Muscle layer of colon (tissue), 2 donors: ENCODE data around the gene ACAA2.
A peak's percentile ranks its signal among the peaks of the same experiment; 100 is the strongest.
"Not testable (repeated sequence)": the region's sequence is repeated elsewhere in the genome, so short reads cannot be mapped to it uniquely, and the experiment has no call there.

ENCODE experiments used
- H3K27ac ChIP-seq: one replicate; pipeline ENCODE4 v1.7.0; 2013; ENCODE audit warnings: low read depth, mild to moderate bottlenecking, low read length, moderate library complexity
- H3K27me3 ChIP-seq, 2 donors: one replicate each; pipeline ENCODE4 v1.7.0; 2013; ENCODE audit warnings: low read length in 2 of 2, mild to moderate bottlenecking in 2 of 2; ENCODE audit not compliant: insufficient read depth in 2 of 2, control insufficient read depth in 1 of 2
- H3K36me3 ChIP-seq: one replicate; pipeline ENCODE4 v1.7.0; 2013; ENCODE audit warnings: mild to moderate bottlenecking, low read length; ENCODE audit not compliant: insufficient read depth
- H3K4me1 ChIP-seq: one replicate; pipeline ENCODE4 v1.7.0; 2013; ENCODE audit warnings: mild to moderate bottlenecking, low read length; ENCODE audit not compliant: insufficient read depth
- H3K4me3 ChIP-seq, 2 donors: one replicate each; pipeline ENCODE4 v1.7.0; 2013; ENCODE audit warnings: low read length in 2 of 2, low read depth in 1 of 2, mild to moderate bottlenecking in 1 of 2, moderate library complexity in 1 of 2
- H3K9ac ChIP-seq: one replicate; pipeline ENCODE4 v1.7.0; 2013; ENCODE audit warnings: low read length
- H3K9me3 ChIP-seq: one replicate; pipeline ENCODE4 v1.7.0; 2013; ENCODE audit warnings: mild to moderate bottlenecking, low read length
- donor health status: abdominal sarcoma.
- donor health status: Adenocarcinoma of cecum.

Gene ACAA2

DNA sequence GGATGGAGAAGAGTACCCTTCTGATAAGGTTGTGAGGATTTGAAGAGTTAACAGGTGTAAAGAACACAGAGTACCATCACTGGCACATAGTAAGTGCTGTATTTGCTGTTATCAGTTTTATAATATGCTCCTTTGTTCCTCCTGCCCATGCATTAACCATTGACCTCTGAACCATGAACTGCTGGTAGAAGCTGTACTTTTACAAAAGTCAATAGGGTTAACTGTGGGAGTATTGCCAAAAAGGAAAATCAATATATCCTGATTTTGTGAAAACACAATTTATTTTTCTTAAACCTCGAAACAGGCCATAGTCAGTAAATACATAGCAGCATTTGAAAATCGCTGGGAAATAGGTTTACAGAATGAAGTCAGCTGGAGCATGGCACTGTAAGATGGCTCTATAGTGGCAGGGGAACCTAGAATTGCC, 18.9 kb upstream of the ACAA2 start:
- H3K9me3 ChIP-seq, result no peaks in the 10 kb centered on the region
- no peak overlapping the region for H3K9ac ChIP-seq
- no peaks in the 10 kb centered on the region for H3K36me3 ChIP-seq
- H3K4me3 ChIP-seq, result no peak overlapping the region
- H3K4me1 ChIP-seq, result no peaks in the 10 kb centered on the region
- no peaks in the 10 kb centered on the region for H3K27me3 ChIP-seq
- no peak overlapping the region for H3K27ac ChIP-seq

DNA sequence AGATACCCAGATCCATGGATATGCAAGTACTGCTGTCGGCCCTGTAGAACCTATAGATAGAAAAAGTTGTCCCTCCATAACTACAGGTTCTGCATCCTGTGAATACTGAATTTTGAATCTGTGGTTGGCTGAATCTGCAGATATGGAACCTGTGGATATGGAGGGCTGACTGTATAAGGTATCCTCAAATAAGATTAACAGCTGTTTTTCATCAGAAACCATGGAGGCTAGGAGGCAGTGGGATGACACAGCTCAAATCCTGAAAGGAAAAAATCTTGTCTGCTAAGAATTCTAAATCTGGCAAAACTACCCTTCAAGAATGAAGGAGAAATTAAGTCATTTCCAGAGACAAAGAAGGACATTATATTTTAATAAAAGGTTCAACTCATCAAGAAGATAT, 14.7 kb upstream of the ACAA2 start:
- no peak overlapping the region for H3K27ac ChIP-seq
- H3K4me1 ChIP-seq, result no peaks in the 10 kb centered on the region
- no peaks in the 10 kb centered on the region for H3K36me3 ChIP-seq
- H3K27me3 ChIP-seq, result no peaks in the 10 kb centered on the region
- H3K9ac ChIP-seq, result no peak overlapping the region
- H3K4me3 ChIP-seq, result no peak overlapping the region
- H3K9me3 ChIP-seq, result no peaks in the 10 kb centered on the region

DNA sequence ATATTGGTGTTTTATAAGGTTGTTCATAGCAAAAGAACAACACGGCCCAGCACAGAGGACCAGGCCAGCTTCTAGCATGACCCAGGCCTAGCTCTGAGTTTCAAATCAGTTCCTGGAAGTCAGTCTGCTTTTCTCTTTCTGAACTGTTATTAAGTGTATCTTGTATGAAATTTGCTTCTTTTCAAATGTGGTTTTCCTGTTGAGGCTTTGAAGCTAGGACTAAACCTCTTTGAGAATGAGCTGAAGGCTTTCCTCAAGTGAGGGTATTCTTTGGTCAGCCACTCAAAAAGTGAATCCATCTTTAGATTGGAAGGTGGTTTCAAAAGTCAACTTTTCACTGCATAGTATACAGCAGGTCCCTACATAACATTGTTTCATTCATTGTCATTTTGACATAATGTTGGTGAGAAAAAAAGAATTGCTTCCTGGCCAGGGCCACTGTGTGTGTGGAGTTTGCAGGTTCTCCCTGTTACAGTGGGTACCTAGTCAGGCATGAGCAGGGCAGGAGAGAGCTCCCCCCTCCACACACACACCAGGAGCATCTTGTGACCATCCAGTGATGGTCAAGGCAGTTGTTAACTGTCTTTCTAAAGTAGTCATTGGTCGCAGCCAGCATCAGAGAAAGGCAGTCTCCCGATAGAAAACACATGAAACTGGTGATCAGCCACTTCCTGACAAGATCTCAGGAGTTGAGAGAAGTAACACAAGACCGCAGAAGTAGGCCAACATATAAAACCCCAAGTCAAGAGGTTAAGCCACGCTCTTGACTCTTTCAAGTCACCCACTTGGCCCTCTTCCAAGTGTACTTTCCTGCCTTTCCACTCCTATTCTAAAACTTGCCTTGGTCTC, 6.7 kb upstream of the ACAA2 start:
- H3K9ac ChIP-seq, result no peak overlapping the region
- H3K27ac ChIP-seq, result no peak overlapping the region
- no peaks in the 10 kb centered on the region for H3K36me3 ChIP-seq
- H3K27me3 ChIP-seq, result no peaks in the 10 kb centered on the region
- H3K4me3 ChIP-seq, result no peak overlapping the region
- H3K4me1 ChIP-seq, result no peaks in the 10 kb centered on the region
- no peaks in the 10 kb centered on the region for H3K9me3 ChIP-seq

DNA sequence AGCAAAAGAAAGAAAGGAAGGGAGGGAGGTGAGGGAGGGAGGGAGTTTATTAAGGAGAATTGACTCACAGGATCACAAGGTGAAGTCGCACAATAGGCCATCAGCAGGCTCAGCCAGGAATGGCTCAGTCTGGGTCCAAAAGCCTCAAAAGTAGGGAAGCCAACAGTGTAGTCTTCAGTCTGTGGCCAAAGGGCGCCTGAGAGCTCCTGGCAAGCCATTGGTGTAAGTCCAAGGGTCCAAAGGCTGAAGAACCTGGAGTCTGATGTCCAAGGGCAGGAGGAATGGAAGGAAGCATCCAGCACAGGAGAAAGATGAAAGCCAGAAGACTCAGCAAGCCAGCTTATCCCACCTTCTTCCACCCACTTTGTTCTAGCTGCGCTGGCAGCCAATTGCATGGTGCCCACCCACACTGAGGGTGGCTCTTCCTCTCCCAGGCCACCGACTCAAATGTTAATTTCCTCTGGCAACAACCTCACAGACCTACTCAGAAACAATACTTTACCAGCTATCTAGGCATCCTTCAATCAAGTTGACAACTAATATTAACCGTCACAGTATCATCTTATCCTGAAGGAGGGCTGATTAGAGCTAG, 5.8 kb upstream of the ACAA2 start:
- Histone ChIP-seq H3K27ac (no peak overlapping the region), H3K4me3 (no peak overlapping the region)

DNA sequence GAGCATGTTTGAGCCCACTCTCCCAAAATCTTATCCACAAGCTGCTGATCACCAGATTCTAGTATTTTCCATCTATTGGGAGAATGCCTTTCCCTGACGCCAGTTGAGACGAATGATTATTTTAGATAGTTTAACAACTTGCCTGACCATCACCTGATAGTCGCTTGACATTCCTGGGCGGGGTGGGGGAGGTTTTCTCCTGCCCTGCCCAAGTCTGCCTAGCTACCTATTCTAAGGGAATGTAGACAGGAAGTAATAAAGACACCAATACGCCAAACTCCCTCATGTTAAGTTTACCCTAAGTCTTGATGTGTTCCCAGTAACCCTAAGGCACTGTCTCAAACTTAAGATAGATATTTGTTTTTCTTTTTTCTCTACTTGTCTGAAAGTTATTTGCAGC, 4.6 kb upstream of the ACAA2 start:
- H3K4me3 ChIP-seq, result no peak overlapping the region
- no peak overlapping the region for H3K27ac ChIP-seq
- no peaks in the 10 kb centered on the region for H3K27me3 ChIP-seq
- peaks cover 6% of the 10 kb centered on the region for H3K4me1 ChIP-seq
- no peak overlapping the region for H3K9ac ChIP-seq
- H3K9me3 ChIP-seq, result no peaks in the 10 kb centered on the region
- no peaks in the 10 kb centered on the region for H3K36me3 ChIP-seq

More for the DNA sequence above, 5.8 kb upstream of the ACAA2 start:
- Histone ChIP-seq H3K9me3 (no peaks in the 10 kb centered on the region), H3K9ac (no peak overlapping the region), H3K27me3 (no peaks in the 10 kb centered on the region), H3K4me1 (peaks cover 6% of the 10 kb centered on the region), H3K36me3 (no peaks in the 10 kb centered on the region)

DNA sequence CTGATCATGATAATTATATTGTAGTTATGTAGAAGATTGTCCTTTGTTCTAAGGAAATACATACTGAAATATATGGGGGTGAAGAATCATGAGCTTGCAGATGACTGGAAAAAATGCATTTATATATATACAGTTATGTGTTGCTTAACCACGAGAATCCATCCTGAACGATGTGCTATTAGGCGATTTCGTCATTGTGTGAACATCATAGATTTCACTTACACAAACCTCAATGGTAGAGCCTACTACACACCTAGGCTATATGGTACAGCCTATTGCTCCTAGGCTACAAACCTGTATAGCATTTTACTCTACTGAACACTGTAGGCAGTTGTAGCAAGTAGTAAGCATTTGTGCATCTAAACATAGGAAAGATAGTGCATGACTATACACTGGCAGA, 2.6 kb upstream of the ACAA2 start:
- Histone ChIP-seq H3K36me3 (no peaks in the 10 kb centered on the region), H3K27me3 (no peaks in the 10 kb centered on the region), H3K4me1 (peaks cover 21% of the 10 kb centered on the region), H3K9me3 (no peaks in the 10 kb centered on the region), H3K27ac (no peak overlapping the region), H3K4me3 (no peak overlapping the region), H3K9ac (no peak overlapping the region)

DNA sequence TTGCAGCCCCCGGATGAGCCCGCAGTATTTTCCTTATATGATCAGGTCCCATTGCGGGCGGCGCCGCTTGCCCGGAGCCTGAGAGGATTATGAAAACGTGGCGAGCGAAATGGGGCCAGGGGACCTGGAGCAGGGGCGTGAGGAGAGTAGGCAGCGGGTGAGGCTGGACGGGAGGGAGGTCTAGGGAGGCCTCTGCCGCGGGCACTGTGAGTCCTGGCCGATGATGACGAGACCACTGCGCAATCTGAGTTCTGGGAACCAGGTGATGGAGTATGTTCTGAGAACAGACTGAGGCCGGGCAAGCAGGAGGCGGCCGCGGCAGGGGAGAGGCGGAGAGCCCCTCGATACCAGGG, 790 bp upstream of the ACAA2 start:
- peaks cover 21% of the 10 kb centered on the region for H3K4me1 ChIP-seq
- peak overlapping the region; percentile 97 for H3K27ac ChIP-seq
- peak overlapping the region; percentile 90 to 92 for H3K4me3 ChIP-seq
- H3K27me3 ChIP-seq, result no peaks in the 10 kb centered on the region
- H3K9me3 ChIP-seq, result no peaks in the 10 kb centered on the region
- peak overlapping the region; percentile 73 for H3K9ac ChIP-seq
- H3K36me3 ChIP-seq, result no peaks in the 10 kb centered on the region

DNA sequence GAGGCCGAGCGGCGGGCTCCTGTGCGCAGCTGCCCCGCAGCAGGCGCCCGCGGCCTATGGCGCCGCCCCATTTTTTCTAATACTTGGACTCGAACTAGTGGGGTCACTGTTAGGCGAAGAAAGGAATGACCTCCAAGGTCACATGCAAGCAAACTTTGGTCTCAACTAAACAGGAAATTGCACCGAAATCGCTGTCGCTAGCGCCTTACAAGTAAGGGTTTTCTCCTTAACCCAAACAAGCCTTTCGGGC, 339 bp downstream of the ACAA2 start:
- H3K9me3 ChIP-seq, result no peaks in the 10 kb centered on the region
- peaks cover 21% of the 10 kb centered on the region for H3K4me1 ChIP-seq
- peak overlapping the region; percentile 90 to 92 for H3K4me3 ChIP-seq
- no peaks in the 10 kb centered on the region for H3K27me3 ChIP-seq
- H3K27ac ChIP-seq, result peak overlapping the region; percentile 97
- H3K9ac ChIP-seq, result peak overlapping the region; percentile 92
- no peaks in the 10 kb centered on the region for H3K36me3 ChIP-seq

DNA sequence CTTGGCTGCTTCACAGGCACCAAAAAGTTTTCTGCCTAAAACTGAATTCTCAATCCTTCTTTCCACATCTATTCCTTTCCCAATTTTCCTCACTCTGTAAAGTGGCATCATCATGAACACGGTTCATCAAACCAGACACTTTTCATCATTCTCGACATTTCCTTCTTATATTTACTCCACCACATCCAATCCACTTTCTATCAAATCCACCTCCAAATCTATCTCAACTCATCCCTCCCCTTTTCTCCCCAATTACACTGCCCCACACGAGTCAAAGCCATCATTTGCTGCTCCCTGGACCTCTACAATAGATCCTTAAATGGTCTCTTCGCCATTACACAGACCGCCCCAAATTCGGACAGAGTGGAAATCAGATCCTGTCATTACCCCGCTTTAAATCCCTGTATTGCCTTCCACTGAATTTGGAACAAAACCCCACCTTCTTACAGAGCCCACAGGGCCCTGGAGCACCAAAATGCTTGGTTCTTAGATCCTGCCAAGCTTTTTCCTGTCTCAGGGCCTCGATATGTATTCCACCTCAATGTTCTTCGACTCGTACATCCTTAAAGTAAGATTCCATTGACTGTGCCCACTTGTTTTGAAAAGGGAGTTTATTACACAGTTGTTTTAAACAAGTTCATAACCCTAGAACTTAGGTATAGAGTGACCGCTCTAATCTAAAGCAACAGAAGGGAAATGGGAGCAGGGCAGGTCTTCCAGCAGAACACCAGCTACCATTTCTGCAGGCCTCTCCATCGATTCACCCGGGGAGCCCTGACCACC, 856 bp downstream of the ACAA2 start:
- Histone ChIP-seq H3K4me1 (peaks cover 21% of the 10 kb centered on the region), H3K4me3 (peak overlapping the region; percentile 90 to 92), H3K9ac (peak overlapping the region; percentile 92), H3K36me3 (no peaks in the 10 kb centered on the region), H3K27me3 (no peaks in the 10 kb centered on the region), H3K27ac (peak overlapping the region; percentile 97), H3K9me3 (no peaks in the 10 kb centered on the region)

DNA sequence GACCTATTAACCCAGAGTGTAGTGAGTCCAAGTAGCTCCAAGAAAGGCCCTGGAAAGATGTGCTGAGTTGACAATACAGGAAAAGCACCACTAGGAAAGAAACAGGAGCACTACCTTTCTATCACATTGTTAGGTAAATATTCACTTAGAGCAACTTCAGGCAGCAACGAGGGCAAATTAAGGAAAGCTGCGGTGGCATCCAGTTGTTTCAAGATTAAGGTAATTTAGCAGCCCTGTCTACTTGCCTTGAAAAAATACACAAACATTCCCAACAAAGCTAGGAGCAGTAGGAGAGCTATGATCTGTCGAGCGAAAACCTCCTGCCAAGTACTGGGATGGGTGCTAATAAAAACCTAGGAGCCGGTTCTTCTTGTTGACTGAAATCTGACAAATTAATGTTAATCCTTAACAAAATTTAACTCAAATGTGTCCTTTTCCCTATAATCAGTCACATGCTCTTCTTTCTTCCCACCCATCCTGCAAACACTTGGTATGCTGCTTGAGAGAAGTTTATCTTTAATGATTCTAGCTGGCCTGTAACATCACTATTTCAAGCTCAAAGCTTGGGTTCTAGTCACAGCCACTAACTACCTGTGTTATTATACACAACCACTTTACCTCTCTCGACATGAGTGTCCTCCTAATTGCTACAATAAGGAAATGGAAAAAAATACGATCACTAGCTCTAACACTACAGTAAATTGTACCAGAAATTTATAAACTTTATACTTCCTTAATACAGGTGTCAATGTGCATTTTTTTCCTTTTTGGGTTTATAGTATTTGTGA, 2.0 kb downstream of the ACAA2 start:
- Histone ChIP-seq H3K36me3 (no peaks in the 10 kb centered on the region), H3K9ac (no peak overlapping the region), H3K4me3 (peak overlapping the region in 1 of 2 donors; percentile 36), H3K9me3 (no peaks in the 10 kb centered on the region), H3K27ac (peak overlapping the region; percentile 49), H3K4me1 (peaks cover 21% of the 10 kb centered on the region), H3K27me3 (no peaks in the 10 kb centered on the region)

DNA sequence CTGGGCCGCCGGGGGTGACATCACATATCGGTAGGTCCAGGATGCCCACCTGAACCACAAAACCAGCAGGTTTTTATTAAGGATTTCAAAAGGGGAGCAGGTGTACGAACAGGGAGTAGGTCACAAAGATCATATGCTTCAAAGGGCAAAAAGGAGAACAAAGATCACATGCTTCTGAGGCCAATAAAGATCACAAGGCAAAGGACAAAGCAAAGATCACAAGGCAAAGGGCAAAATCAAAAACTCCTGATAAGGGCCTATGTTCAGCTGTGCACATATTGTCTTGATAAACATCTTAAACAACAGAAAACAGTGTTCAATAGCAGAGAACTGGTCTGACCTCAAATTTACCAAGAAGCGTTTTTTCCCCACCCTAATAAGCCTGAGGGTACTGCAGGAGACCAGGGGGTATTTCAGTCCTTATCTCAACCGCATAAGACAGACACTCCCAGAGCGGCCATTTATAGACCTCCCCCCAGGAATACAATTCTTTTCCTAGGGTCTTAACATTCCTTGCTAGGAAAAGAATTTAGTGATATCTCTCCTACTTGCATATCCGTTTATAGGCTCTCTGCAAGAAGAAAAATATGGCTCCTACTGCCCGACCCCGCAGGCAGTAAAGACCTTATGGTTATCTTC, 4.7 kb downstream of the ACAA2 start:
- H3K4me3 ChIP-seq, H3K9me3 ChIP-seq, H3K9ac ChIP-seq, H3K27ac ChIP-seq, H3K27me3 ChIP-seq, H3K36me3 ChIP-seq: not testable (repeated sequence)
- H3K4me1 ChIP-seq, result peaks cover 15% of the 10 kb centered on the region
